RWPE2 (cell line): Measurements from ENCODE around the gene RAB11FIP3.
A peak's percentile ranks its signal among the peaks of the same experiment; 100 is the strongest.

Experiments
- ATAC-seq: fragments of 200-7000 bp; cut with Tn5 transposase; 3 replicates; pipeline ENCODE4 v1.9.1; 2021; ENCODE audit warnings: low read depth
- DNase-seq: peaks from one replicate; pipeline ENCODE4 v3.0.0-alpha.2; 2020; ENCODE audit warnings: low spot score
- H3K27ac ChIP-seq: fragments of 450-650 bp; 2 replicates; pipeline ENCODE4 v1.5.1; 2017; ENCODE audit warnings: mild to moderate bottlenecking; ENCODE audit not compliant: poor library complexity, severe bottlenecking
- H3K27me3 ChIP-seq: fragments of 250-450 bp; sonication (Bioruptor Pico); 2 replicates; pipeline ENCODE4 v1.5.1; 2021; ENCODE audit warnings: mild to moderate bottlenecking, moderate library complexity; ENCODE audit not compliant: insufficient read depth, poor library complexity, severe bottlenecking
- H3K36me3 ChIP-seq: fragments of 250-450 bp; sonication (Bioruptor Pico); 2 replicates; pipeline ENCODE4 v1.5.1; 2020; ENCODE audit warnings: low read depth, mild to moderate bottlenecking, moderate library complexity
- H3K4me1 ChIP-seq: fragments of 250-450 bp; sonication (Bioruptor Pico); 2 replicates; pipeline ENCODE4 v1.5.1; 2021; ENCODE audit warnings: mild to moderate bottlenecking, moderate library complexity; ENCODE audit not compliant: insufficient read depth, poor library complexity, severe bottlenecking
- H3K4me3 ChIP-seq: fragments of 250-450 bp; sonication (Bioruptor Pico); 2 replicates; pipeline ENCODE4 v1.5.1; 2021; ENCODE audit warnings: mild to moderate bottlenecking, moderate library complexity; ENCODE audit not compliant: severe bottlenecking
- H3K9me3 ChIP-seq: fragments of 250-450 bp; sonication (Bioruptor Pico); 2 replicates; pipeline ENCODE4 v1.5.1; 2021; ENCODE audit warnings: mild to moderate bottlenecking, moderate library complexity; ENCODE audit not compliant: severe bottlenecking
- TF ChIP-seq, protein P1 (sequence below): fragments of 450-650 bp; IDR thresholded peaks from one replicate; pipeline ENCODE4 v1.5.1; 2017; ENCODE audit warnings: mild to moderate bottlenecking, moderate library complexity; ENCODE audit not compliant: poor library complexity, severe bottlenecking

RAB11FIP3 gene

DNA sequence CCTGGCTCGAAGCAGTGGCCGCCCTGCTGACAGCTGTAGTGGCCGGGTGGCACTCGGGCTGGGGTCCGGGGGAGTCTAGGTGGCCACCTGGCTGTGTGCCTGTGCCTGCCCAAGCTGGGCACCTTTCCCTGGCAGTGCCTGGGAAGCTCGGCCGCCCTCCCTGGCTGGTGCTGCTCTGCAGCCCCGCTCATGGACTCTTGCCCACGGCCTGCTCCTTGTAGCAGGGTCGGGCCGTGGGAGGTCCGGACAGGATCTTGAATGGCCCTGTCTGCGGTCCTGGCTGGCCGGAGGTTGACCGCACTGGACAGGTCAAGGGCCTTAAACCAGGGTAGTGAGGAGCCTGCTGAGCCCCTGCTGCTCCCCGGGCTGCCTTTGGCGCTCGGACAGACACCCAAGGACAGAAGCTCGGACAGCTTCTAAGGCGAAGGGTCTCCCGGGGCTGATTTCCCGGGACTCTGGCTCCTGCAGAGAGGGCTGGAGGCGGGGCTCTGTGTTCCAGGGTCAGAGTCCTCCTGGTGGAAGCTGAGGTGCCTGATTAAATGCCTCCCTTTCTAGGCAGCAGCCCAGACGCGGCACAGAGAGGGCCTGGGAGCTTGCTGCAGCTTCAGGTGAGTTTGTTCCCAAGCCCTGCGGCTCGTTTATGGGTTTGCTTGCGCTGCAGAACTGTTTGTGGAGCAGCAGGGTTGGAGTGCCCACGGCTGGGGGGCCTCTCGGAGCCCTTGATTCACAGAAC, 108.1 kb downstream of the RAB11FIP3 start:
- no peak for ATAC-seq
- no peak for DNase-seq
- Histone ChIP-seq H3K9me3 (no peaks in the 10 kb centered on the region), H3K27ac (no peak overlapping the region), H3K4me3 (no peak overlapping the region), H3K27me3 (no peaks in the 10 kb centered on the region), H3K36me3 (peaks cover 24% of the 10 kb centered on the region), H3K4me1 (peaks cover 8% of the 10 kb centered on the region)
- TF ChIP-seq, protein P1, sequence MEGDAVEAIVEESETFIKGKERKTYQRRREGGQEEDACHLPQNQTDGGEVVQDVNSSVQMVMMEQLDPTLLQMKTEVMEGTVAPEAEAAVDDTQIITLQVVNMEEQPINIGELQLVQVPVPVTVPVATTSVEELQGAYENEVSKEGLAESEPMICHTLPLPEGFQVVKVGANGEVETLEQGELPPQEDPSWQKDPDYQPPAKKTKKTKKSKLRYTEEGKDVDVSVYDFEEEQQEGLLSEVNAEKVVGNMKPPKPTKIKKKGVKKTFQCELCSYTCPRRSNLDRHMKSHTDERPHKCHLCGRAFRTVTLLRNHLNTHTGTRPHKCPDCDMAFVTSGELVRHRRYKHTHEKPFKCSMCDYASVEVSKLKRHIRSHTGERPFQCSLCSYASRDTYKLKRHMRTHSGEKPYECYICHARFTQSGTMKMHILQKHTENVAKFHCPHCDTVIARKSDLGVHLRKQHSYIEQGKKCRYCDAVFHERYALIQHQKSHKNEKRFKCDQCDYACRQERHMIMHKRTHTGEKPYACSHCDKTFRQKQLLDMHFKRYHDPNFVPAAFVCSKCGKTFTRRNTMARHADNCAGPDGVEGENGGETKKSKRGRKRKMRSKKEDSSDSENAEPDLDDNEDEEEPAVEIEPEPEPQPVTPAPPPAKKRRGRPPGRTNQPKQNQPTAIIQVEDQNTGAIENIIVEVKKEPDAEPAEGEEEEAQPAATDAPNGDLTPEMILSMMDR, result no peak

DNA sequence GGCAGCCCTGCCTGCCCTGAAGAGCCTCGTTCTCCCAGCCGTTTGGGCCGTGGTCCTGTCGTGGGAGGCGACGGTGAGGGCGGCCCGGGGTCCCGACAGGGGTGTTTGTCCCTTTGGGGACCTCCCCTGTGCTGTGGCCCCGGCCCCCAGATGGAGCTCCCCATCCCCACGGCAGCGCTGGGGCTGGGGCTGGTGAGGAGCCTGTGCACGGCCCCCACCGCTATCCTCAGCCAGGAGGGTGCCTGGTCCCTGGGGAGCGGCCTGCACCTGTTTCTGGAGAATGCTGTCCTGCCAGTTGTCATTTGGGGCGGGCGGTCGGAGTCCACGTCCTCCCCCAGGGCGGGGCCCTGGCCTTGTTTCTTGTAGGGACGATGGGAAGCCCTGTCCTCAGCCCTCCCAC, 108.7 kb downstream of the RAB11FIP3 start:
- H3K4me1 ChIP-seq, result peaks cover 8% of the 10 kb centered on the region
- H3K27me3 ChIP-seq, result no peaks in the 10 kb centered on the region
- peaks cover 24% of the 10 kb centered on the region for H3K36me3 ChIP-seq
- TF ChIP-seq, protein P1, result no peak
- DNase-seq (no peak), ATAC-seq (no peak)
- no peak overlapping the region for H3K4me3 ChIP-seq
- H3K27ac ChIP-seq, result no peak overlapping the region
- H3K9me3 ChIP-seq, result no peaks in the 10 kb centered on the region

DNA sequence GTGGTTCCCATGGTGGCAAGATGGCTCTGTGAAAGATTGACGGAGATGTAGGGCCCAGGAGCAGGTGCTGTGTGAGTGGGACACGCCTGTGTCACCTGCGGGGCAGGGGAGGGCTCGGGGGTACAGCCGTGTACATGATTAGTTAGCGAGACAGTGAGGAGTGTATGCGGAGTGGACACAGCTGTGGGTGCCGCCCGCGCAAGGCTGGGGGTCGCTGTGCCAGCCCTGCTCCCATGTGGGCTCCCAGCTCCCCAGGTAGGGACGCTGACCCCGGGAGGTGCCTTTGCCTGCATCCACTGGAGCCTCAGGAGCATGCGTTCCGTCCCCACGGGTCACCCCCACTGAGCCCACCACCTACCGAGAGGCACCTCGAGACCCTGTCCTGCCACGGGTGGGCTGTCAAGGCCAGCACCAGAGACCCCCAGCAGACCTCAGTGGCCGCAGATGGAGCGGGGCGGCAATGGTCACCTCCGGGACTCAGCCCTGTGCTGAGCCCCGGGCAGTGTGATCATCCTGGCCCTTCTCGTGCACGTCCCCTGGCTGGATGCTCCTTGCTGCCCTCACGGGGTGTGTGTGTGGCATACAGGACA, 109.5 kb downstream of the RAB11FIP3 start:
- TF ChIP-seq, protein P1, result no peak
- peak overlapping the region; percentile 2 for H3K27ac ChIP-seq
- peak; percentile 7; the same call in 2 of the 3 replicates for ATAC-seq

DNA sequence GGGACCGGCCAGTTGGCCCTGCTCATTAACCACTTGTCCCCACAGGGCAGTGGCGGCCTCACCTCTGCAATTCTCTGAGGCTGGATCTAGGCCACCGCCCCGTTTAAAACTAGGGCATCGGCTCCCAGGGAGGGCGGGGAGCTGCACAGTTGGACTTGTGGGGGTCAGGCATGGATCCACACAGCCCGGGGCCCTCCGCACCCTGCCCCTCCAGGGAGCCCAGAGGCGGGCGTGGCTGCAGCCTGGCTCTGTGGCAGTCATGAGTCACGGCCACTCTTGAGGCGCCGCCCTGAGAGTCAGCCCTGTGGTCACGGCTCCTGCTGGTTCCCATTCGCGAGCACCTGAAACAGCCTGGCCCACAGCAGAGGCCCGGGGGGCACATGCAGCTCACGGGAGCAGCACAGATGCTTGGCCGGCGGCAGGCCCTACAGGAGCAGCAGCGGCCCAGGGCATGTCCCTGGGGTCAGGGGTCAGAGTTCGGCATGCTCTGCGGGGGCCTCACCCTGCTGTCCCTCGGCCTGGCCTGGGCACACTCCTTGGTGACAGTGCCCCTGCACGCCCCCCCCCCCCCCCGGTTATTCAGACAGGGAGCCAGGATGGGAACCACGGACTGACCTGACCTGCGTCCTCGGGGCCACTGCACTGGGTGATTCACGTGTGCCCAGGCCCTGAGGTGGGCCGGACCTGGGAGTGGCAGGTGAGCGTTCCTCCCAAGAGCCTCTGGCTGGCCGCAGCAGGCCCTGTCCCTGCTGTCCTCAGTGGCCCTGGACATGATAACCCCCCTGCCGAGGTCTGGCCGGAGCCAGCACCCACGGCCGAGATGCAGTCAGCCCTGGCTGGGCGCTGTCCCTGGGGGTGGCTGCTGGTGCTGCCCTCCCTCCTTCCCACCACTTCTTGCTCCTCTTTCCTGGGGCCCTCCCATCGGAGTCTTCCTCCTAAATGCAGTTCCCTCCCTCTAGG, 110.3 kb downstream of the RAB11FIP3 start:
- no peak for DNase-seq
- no peak overlapping the region for H3K4me3 ChIP-seq
- TF ChIP-seq, protein P1, result no peak
- no peaks in the 10 kb centered on the region for H3K9me3 ChIP-seq
- H3K27me3 ChIP-seq, result no peaks in the 10 kb centered on the region
- peaks cover 8% of the 10 kb centered on the region for H3K4me1 ChIP-seq
- peak; percentile 92 for ATAC-seq
- peaks cover 24% of the 10 kb centered on the region for H3K36me3 ChIP-seq
- H3K27ac ChIP-seq, result peak overlapping the region; percentile 2

More for the DNA sequence above, 109.5 kb downstream of the RAB11FIP3 start:
- no peaks in the 10 kb centered on the region for H3K9me3 ChIP-seq
- peaks cover 17% of the 10 kb centered on the region for H3K36me3 ChIP-seq
- H3K4me1 ChIP-seq, result peaks cover 8% of the 10 kb centered on the region
- H3K4me3 ChIP-seq, result no peak overlapping the region
- DNase-seq, result no peak
- H3K27me3 ChIP-seq, result no peaks in the 10 kb centered on the region
